HT-29 (cell line): Measurements from ENCODE around the gene ZBTB44. TPM values are rescaled to one million over a fixed set of nuclear protein-coding genes. Genes with fewer than 3 reads are reported as not detected.
A peak's percentile ranks its signal among the peaks of the same experiment; 100 is the strongest.
"Not testable (repeated sequence)": the region's sequence is repeated elsewhere in the genome, so short reads cannot be mapped to it uniquely, and the experiment has no call there.

Source experiments
- DNase-seq: peaks from one replicate; pipeline ENCODE4 v3.0.0-alpha.2; 2015; ENCODE audit warnings: low spot score
- total RNA-seq: library from RNA; depleted of rRNA; stranded (reverse); fragments of >200 nt; shearing (Covaris generic); gene quantifications from 2 replicates; pipeline ENCODE4 v1.2.3, GENCODE V29; 2014

Gene ZBTB44
- total RNA-seq, 1 experiment from 2014 or later = 23.9 TPM

DNA sequence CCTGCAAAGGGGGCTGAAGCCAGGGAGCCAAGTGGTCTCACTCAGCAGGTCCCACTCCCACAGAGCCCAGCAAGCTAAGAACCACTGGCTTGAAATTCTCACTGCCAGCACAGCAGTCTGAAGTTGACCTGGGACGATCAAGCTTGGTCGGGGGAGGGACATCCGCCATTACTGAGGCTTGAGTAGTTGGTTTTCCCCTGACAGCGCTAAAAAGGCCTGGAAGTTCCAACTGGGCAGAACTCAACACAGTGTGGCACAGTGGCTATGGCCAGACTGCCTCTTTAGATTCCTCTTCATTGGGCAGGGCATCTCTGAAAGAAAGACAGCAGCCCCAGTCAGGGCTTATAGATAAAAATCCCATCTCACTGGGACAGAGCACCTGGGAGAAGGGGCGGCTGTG lies 64.8 kb downstream of the ZBTB44 start:
- DNase-seq = not testable (repeated sequence)

DNA sequence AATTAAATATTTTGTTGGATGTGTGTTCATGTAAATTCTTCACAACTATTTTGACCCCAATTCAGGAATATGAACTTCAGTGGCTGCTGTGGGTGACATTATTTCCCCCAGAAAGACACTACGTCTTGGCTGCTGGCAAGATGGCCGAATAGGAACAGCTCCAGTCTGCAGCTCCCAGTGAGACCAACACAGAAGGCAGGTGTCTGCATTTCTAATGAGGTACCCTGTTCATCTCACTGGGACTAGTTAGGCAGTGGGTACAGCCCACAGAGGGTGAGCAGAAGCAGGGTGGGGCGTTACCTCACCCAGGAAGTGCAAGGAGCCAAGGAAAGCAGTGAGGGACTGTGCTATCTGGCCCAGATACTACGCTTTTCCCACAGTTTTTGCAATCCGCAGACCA lies 65.3 kb downstream of the ZBTB44 start:
- DNase-seq = no peak

DNA sequence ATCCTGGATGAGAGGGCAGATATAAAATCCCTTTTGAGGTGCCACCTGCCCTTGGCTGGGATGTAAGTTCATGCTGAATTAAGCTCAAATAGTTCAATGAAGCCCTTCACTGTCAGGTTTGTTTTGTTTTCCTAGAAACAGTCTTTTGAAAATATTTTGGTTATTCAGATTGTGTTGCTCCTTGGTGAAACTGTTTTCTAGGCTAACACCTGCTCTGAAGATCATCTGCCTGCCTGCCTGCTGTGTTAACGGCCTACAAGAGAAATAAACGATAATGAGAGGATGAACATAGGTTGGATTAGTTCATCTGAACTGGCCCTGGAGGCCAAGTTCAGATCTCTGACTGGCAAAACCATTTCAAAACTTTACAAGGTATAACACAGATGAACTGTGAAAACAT lies 67.4 kb downstream of the ZBTB44 start:
- no peak for DNase-seq

DNA sequence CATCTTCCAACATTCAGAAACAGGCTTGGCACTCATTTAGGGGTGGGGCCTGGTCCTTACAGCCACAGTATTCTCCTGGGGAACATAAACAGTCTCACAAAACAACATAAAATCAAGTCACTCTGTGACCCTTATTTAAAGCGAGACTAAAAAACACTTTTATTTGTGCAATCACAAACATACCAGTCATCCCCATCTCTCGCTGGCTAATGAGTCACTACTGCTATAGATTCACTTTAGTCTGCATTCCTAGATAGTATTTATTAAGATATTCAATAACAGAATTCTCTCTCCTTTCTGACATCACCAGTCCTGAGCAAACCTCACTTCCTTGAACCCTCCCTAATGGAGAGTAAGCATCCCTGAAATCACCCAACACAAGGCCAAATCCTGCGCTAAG lies 68.0 kb downstream of the ZBTB44 start:
- DNase-seq = peak; percentile 25

DNA sequence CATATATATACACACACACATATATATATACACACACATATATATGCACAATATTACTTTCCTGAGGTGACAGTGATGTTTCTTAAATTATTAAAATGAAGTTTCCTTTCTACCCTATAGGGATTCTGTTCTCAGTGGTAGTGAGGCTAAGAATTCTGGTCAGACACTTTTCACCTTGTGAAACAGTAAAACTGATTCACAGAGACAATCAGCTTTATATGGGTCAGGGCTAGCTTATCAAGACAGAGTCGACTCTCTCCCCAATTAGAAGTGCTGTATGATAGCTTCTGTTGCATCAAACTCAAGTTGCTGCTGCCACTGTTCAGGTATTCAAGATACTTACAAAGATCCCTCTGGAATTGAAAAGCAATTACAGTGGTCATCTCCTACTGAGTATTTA lies 68.4 kb downstream of the ZBTB44 start:
- DNase-seq = no peak

DNA sequence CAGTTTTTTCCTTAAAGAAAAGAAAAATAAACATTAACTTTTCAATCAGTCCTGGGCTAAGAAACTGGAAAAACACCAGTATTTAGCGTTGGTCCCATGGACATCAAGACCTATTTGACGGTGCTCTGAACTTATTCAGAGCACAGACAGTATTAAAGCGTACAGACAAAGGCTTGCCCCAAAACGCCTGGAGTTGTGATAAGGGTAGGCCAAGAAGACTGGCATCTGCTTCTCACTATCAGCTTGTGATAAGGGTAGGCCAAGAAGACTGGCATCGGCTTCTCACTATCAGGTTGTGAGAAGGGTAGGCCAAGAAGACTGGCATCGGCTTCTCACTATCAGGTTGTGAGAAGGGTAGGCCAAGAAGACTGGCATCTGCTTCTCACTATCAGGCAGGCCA lies 69.3 kb downstream of the ZBTB44 start:
- not testable (repeated sequence) for DNase-seq

DNA sequence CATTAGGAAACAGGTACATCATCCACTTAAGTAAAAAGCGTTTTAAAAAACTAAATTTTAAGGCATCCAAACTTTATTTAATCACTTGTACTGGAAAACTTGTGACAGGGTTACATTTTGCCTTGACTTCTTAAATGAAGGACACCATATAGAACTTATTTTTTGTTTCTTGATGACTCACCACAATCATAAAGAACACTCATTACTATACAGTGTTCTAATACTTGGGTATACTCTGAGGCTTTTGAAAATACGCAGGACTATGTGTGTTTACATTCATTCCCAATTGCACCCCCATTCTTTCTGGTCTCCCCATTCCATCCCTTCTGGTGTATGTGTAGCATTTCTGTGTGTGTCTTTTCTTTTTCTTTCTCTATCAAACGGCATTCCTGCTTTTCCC lies 69.9 kb downstream of the ZBTB44 start:
- DNase-seq = no peak

DNA sequence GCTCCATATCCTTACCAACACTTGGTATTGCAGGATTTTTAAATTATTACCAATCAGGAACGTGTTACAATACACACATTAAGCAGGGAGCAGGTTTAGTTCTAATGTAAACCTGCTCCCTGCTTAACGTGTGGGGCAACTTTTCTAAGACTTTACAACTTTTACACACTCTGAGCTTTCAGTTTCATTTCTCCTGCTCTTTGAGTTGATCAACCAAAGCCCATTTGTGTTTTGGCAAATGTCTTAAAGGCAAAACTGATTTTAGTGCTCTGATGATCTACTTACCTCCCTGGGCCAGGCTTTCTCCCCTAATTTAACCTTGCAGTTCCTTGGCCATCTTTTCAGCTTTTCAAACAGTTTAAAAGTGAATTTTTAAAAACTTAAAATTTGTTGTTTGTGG lies 70.9 kb downstream of the ZBTB44 start:
- no peak for DNase-seq

DNA sequence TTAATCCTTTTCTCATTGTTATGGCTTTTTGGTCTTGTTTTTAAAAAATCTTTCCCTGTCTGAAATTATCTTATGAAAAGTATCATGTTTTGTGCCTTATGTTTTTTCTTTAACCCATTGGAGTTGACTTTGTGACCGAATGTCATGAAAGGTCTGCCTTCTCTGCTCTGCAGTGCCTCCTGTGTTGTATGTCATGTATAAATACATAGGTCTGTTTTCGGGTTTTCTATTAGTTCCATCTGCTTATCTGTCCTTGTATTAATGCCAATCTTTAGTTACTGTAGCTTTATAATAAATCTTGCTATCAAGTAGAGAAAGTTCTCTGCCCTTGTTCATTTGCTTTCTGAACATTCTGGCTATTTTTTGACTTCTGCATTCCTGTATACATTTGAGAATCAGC lies 73.0 kb downstream of the ZBTB44 start:
- no peak for DNase-seq

DNA sequence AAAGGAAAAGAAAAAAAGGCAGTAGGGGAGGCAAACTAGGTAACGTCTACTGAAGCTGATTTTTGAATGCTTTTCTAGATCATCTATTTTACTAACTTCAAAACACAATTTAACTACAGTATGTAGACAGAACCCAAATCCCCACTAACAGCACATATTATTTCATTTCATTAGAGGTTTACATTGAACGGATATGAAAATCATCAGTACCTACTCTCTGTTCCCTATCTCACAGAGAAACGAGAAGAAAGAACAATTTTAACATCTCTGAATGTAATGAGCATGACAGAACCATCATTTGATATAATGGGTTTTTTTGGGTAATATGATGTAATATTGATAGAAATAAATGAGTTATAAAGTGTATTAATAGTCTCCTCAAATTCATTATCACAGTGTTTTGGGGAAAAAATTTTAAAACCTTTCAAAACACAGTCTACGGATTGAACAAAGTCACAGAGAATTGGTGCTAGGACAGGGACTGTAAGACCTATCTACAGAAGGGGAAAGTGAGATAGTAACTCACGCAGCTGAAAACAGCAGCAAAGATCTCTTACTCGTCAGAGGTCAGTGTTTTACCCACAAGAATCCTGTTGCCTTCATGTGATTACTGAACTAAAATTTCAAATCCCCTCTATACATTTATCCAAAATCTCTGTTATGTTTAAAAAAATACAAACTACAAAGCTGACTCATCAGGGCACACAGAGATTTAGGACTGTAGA lies 77.3 kb downstream of the ZBTB44 start:
- DNase-seq = no peak

DNA sequence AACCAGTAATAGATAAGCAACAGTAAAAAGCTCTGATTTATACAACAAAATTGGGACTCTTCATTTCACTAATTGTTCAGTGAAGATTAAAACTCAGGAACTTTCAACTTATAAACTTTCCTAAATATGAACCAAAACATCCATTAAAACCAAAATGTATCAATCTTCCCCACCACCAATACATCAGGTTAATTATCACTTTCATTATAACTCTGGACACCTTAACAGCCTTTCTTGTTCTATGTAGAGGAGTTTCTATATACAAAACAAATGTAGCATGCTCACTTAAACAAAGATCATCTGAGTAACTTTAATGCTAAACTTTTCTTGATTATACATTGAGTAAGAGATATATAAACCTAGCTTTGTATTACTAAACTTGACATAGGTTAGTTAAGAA lies 80.4 kb downstream of the ZBTB44 start:
- no peak for DNase-seq

DNA sequence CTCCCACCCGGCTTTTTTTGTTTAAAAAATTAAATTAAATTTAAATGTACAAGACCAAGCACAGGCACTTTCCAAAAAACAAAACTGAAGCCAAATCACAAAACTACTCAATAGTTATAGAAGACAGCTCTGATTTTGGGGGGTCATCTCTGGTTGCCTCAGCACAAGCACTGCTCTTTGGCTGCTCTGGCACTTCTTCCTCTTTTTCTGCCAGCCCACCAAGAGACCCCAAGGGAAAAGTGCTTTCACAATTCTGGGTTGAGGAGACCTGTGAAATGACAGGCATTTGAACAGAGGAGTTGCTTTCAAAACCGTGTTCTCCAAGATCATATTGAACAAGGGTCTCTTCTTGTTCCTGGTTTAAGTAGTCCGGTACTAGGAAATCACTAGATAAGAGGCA lies 80.8 kb downstream of the ZBTB44 start:
- not testable (repeated sequence) for DNase-seq

DNA sequence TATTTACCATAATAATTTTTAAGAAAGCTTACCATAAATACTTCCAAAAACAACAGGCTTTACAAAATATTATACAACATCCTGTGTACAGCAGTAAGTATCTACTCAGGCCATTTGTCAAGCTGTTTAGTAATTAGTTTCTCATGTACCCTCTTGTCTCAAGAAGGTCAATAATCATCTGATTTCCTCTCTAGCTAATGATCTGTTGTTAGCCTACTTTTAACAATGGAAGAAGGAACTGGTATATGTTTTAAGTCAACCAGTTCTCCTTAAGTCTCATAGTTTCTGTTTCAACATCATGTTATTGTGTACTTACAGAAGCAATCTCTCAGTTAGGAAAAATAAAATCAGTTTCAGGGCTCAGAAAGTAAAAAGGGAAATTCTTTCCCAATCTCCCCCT lies 81.2 kb downstream of the ZBTB44 start:
- not testable (repeated sequence) for DNase-seq

DNA sequence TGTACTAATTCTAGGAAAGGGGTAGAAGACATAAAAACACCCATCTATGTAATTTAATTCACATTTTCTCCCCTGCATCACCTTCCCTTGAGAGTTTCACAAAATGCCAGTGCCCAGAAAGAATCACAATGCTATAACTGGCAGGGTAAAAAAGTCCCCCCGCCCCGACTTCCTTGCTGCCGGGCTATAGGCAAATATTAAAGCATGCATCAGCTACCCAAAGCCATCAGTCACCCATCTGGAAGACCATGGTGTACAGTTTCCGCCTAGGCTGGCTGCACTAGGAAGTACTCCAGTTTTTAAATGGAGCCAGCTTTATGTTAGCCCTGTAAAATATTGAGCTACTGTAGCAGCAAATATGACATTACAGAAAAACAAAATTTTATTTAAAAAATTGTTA lies 87.3 kb downstream of the ZBTB44 start:
- no peak for DNase-seq

DNA sequence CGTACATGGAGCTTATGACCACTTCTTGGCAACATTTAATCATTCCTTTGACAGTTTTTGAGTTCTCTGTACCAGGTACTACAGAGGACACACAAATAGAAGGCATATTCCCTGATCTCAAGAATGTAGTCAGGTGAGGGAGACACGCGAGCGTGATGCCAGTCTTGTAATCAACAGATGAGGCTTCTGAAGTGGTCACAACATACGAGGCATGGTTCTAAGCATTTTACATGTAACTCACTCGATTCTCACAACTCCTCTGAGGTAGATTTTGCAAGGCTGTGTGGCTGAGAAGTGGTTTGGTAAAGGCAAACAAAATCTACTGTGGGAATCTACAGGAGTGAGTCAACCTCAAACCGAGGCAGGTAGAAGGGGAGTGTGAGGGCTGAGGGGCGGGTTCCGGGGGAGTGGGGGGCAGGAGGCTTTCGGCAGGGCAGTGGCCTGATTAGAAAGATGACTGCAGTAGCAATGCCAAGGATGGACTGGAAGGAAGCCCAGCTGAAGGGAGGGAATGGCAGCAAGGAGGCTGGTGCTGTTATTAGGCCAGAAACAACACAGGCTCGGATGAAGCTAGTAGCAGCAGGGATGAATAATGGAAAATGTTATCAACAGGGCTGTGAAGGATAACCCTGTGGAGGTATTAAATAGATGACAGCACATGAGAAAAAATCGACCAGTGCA lies 91.3 kb downstream of the ZBTB44 start:
- DNase-seq = no peak

DNA sequence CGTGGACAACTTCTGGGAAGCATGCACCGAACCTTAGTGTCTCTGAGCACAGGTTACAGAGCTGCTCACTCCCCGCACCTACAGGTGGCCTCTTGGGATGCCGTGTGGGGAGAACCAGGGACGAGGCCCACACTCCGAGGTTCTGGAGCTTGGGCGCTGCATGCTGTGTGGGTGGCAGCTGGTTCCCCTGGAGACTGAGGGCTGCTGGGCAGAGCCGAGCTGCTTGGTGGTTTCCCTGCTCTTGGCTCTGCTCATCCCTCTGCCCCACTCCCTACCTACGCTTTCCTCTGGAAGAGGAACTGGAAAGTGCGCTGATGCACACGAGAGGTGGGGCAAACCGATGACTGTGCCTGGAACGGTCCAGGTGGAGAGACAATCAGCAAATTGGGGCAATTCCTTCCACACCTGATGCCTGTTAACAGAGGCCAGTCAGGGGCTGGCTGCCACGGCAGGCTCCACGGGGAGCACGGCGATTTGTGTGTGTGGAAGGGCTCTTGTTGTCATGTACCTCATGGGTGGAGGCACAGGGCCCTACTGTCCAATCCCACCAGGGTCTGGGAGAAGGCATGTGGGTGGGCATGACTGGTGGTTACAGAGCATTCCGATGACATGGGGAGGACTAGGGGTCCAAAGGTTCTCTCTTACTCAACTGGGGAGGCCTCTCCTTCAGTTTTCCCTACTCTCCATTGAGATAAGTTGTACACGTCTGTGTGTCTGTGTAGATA lies 94.2 kb downstream of the ZBTB44 start:
- no peak for DNase-seq

DNA sequence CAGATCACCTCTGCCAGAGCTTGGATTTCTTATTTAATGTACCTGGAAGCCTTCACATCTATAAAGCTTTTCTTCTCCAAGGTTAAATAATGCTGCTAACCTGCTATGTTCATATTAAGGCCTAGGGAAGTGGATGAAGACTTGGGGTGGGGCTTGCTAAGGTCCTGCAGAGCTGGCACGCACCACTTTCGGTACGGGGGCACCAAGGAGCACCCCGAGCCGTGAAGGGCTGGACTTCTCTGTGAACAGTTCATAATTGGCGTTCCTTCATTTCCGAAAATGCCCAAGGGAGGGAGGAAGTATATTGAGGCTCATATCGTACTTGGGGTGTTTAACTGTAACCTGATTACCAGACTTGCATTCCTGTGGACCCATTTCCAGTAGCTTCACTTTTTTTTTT lies 95.6 kb downstream of the ZBTB44 start:
- no peak for DNase-seq

DNA sequence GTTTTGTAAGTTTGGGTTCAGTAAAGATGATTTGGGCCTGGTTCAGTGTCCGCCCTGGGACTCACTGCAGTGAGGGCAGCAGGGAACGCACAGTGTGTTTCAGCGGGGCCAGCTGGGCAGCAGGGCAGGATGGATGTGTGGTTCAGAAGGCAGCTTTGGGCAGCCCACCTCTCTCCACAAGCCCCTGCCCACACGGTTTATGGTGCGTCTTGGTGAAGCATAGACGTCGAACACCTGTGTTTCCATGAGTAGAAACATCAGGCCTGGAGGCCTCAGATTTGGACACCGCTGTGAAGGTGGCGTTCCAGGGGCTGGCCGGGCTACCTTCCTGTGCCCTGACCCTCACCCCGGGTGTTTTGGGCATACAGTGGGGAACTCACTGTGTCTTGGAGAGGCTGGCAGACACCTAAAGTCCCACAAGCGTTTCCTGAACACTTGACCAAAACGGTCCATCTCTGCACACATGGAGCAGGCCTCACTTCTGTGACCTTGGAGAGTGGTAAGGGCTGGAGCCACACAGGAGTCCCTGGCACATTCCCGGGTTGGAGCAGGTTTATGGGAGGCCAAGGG lies 96.1 kb downstream of the ZBTB44 start:
- DNase-seq = no peak

DNA sequence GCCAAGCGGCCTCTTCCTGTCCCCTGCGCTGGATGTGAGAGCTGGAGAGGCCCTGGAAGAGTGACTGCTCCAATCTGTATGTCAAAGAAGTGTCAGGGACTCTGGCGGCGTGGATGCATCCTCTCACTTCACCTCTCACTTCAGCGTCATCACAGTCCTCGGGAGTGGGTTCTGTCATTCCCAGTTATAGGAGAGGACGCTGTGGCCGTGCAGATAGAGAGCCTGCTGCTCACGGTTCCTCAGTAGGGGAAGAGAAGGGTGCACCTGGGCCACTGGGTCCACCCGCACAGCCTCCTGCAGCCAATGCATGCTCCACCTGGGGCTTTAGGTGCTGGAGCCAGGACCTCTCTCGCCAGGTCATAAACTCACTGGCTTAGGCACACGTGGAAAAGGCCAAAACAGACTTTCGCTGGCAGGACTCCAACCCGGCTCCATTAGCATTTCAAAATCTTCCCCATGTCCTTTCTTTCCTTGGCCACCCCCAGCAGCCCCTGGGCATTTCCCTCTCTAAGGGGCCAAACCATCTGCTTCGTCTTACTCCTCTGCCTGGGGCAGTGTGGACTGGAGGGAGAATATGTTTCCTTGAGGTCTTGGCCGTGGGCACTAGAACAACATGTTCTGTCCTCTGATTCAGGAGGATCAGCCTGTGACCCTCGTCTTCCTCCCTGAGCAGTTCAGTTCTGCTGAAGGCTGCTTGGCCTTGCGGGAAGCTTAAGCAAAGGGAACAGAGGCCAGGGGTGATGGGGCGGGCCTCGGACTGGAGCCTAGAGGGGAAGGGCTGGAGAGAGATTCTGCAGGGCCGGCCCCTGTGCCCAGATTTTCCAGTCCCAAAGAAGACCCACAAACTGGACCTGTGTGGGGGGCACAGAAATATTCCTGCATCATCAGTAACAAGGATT lies 97.3 kb downstream of the ZBTB44 start:
- no peak for DNase-seq

DNA sequence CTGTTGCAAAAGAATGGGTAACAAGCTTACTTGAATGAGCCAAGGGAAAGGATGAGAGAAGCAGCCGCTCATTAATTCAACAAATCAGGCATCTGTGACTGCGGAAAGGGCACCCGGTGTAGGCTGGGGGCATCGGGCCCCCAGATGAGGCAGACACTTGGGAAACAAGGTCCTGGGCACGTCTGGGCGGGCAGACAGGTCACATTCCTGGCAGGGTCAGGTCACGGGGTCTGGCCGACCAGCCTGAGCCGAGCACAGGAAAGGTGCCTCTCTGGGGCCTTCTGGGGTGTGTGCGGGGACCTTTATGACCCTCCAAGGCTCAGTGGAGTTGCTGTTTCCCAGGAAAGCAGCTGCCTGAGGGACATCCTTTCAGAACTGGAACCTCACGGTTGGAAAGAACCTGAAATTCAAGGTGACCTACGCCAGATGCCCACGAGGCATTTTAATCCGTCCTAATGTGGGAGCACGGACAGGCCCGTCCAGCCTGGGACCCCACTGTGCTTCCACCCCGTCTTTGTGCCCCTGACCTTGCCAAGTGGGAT lies 98.1 kb downstream of the ZBTB44 start:
- DNase-seq = no peak

DNA sequence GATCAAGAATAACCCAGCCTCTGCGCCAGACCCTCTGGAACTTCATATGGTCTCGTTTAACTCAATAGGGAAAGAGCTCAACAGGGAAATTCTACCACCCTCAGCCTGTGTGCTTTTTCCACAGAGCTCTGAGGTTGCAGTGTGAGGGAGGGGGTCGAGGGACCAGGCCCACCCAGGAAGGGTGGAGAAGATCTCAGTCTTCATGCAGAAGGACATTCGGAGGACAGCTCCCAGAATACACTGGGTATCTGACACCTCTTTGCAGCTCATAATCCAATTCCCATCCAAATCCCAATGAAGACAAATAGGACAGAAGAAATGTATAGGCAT lies 98.5 kb downstream of the ZBTB44 start:
- DNase-seq = no peak
